Measurements from ENCODE around the gene NOXO1.

The NOXO1 gene

GRCh38 chr16:1981398-1981836 is at the start of gene NOXO1:
NOXO1 (minus strand) TSS chr16:1981469; CDS start chr16:1981179, 290 bp downstream.
- DNase-seq (ENCODE audit: low read depth), result no peak
- TF ChIP-seq MYC (IDR thresholded peaks at IDR 0.05; ENCODE audit: low read depth, low read length) (no peak), CTCF (IDR thresholded peaks at IDR 0.05; ENCODE audit: low read depth, low read length) (no peak), POLR2A (IDR thresholded peaks at IDR 0.05; ENCODE audit: extremely low read depth, insufficient read length) (no peak), MAX (IDR thresholded peaks at IDR 0.05; ENCODE audit: low read depth, low read length) (no peak)
- H3K4me3 ChIP-seq (ENCODE audit: low read depth, low read length), result no peak within 1 kb of the TSS

GRCh38 chr16:2030036-2030435 is 48.8 kb upstream of the NOXO1 start:
- H3K4me3 ChIP-seq (ENCODE audit: low read depth, low read length), result no peak overlapping the region
- no peak for DNase-seq (ENCODE audit: low read depth)
- TF ChIP-seq MAX (IDR thresholded peaks at IDR 0.05; ENCODE audit: low read depth, low read length), result no peak
- no peak for TF ChIP-seq CTCF (IDR thresholded peaks at IDR 0.05; ENCODE audit: low read depth, low read length)
- TF ChIP-seq POLR2A (IDR thresholded peaks at IDR 0.05; ENCODE audit: extremely low read depth, insufficient read length), result no peak
- TF ChIP-seq MYC (IDR thresholded peaks at IDR 0.05; ENCODE audit: low read depth, low read length), result no peak

GRCh38 chr16:2029350-2029749 is 48.1 kb upstream of the NOXO1 start:
- DNase-seq (ENCODE audit: low read depth), result no peak
- TF ChIP-seq MYC (IDR thresholded peaks at IDR 0.05; ENCODE audit: low read depth, low read length) (no peak), CTCF (IDR thresholded peaks at IDR 0.05; ENCODE audit: low read depth, low read length) (no peak), POLR2A (IDR thresholded peaks at IDR 0.05; ENCODE audit: extremely low read depth, insufficient read length) (no peak), MAX (IDR thresholded peaks at IDR 0.05; ENCODE audit: low read depth, low read length) (no peak)
- no peak overlapping the region for H3K4me3 ChIP-seq (ENCODE audit: low read depth, low read length)

- no peak overlapping the region for H3K4me3 ChIP-seq (ENCODE audit: low read depth, low read length)
- DNase-seq (ENCODE audit: low read depth), result no peak
- no peak for TF ChIP-seq POLR2A (IDR thresholded peaks at IDR 0.05; ENCODE audit: extremely low read depth, insufficient read length)
- TF ChIP-seq CTCF (IDR thresholded peaks at IDR 0.05; ENCODE audit: low read depth, low read length), result no peak
- no peak for TF ChIP-seq MAX (IDR thresholded peaks at IDR 0.05; ENCODE audit: low read depth, low read length)
- no peak for TF ChIP-seq MYC (IDR thresholded peaks at IDR 0.05; ENCODE audit: low read depth, low read length)
Measured at GRCh38 chr16:2028620-2029220, 47.5 kb upstream of the NOXO1 start.

GRCh38 chr16:2028146-2028545 is 46.9 kb upstream of the NOXO1 start:
- DNase-seq (ENCODE audit: low read depth), result no peak
- TF ChIP-seq POLR2A (IDR thresholded peaks at IDR 0.05; ENCODE audit: extremely low read depth, insufficient read length), result no peak
- no peak for TF ChIP-seq MAX (IDR thresholded peaks at IDR 0.05; ENCODE audit: low read depth, low read length)
- no peak for TF ChIP-seq CTCF (IDR thresholded peaks at IDR 0.05; ENCODE audit: low read depth, low read length)
- no peak for TF ChIP-seq MYC (IDR thresholded peaks at IDR 0.05; ENCODE audit: low read depth, low read length)
- H3K4me3 ChIP-seq (ENCODE audit: low read depth, low read length), result no peak overlapping the region
